Measurements from ENCODE around the gene TRAPPC3L.

The TRAPPC3L gene

GRCh38 chr6:116465246-116465645, 80.2 kb downstream of the TRAPPC3L start:
- no peak for ATAC-seq
- TF ChIP-seq PPARA (CRISPR knock-in tag; IDR thresholded peaks at IDR 0.05; ENCODE audit: borderline replicate concordance) = no peak
- TF ChIP-seq CSRNP3 (CRISPR knock-in tag; IDR thresholded peaks at IDR 0.05) = no peak
- no peak for TF ChIP-seq POU6F1 (CRISPR knock-in tag; IDR thresholded peaks at IDR 0.05; ENCODE audit: borderline replicate concordance, low read depth)
- TF ChIP-seq ZNF8 (CRISPR knock-in tag; IDR thresholded peaks at IDR 0.05) = no peak
- no peak for TF ChIP-seq CSDC2 (CRISPR knock-in tag; IDR thresholded peaks at IDR 0.05)
- TF ChIP-seq ZNF565 (CRISPR knock-in tag; conservative IDR thresholded peaks at IDR 0.05; ENCODE audit: low read depth) = no peak
- TF ChIP-seq ZC3H10 (CRISPR knock-in tag; IDR thresholded peaks at IDR 0.05) = no peak
- no peak for TF ChIP-seq SNAI2 (CRISPR knock-in tag; IDR thresholded peaks at IDR 0.05)
- TF ChIP-seq TSHZ2 (CRISPR knock-in tag; IDR thresholded peaks at IDR 0.05) = no peak
- TF ChIP-seq ZNF70 (CRISPR knock-in tag; IDR thresholded peaks at IDR 0.05) = no peak
- no peak for TF ChIP-seq BACH2 (CRISPR knock-in tag; IDR thresholded peaks at IDR 0.05; ENCODE audit: borderline replicate concordance)

GRCh38 chr6:116463301-116463700, 82.2 kb downstream of the TRAPPC3L start:
- ATAC-seq = no peak
- TF ChIP-seq POU6F1 (CRISPR knock-in tag; IDR thresholded peaks at IDR 0.05; ENCODE audit: borderline replicate concordance, low read depth) (no peak), ZC3H10 (CRISPR knock-in tag; IDR thresholded peaks at IDR 0.05) (no peak), RARB (CRISPR knock-in tag; IDR thresholded peaks at IDR 0.05) (no peak), ESRRG (CRISPR knock-in tag; IDR thresholded peaks at IDR 0.05) (no peak), SNAI2 (CRISPR knock-in tag; IDR thresholded peaks at IDR 0.05) (no peak), OSR1 (CRISPR knock-in tag; IDR thresholded peaks at IDR 0.05) (no peak), ZNF70 (CRISPR knock-in tag; IDR thresholded peaks at IDR 0.05) (no peak), ISL1 (CRISPR knock-in tag; IDR thresholded peaks at IDR 0.05) (no peak), TCF4 (CRISPR knock-in tag; IDR thresholded peaks at IDR 0.05; ENCODE audit: borderline replicate concordance) (no peak), ZNF565 (CRISPR knock-in tag; conservative IDR thresholded peaks at IDR 0.05; ENCODE audit: low read depth) (no peak), ZNF8 (CRISPR knock-in tag; IDR thresholded peaks at IDR 0.05) (no peak), TOX (CRISPR knock-in tag; IDR thresholded peaks at IDR 0.05; ENCODE audit: borderline replicate concordance) (no peak), CREB5 (CRISPR knock-in tag; IDR thresholded peaks at IDR 0.05; ENCODE audit: low read depth) (no peak), ZFP30 (CRISPR knock-in tag; IDR thresholded peaks at IDR 0.05) (no peak), PPARA (CRISPR knock-in tag; IDR thresholded peaks at IDR 0.05; ENCODE audit: borderline replicate concordance) (no peak), ARNTL (CRISPR knock-in tag; IDR thresholded peaks at IDR 0.05; ENCODE audit: borderline replicate concordance, low read depth) (no peak), GLIS3 (CRISPR knock-in tag; IDR thresholded peaks at IDR 0.05) (no peak)
